H1 (cell line): Measurements from ENCODE around the gene ASPRV1.

Experiments used
- EGR1 ChIP-seq: IDR thresholded peaks from 2 replicates; pipeline ENCODE4 v1.6.1; 2011; ENCODE audit warnings: low read depth, low read length, borderline replicate concordance
- EZH2 ChIP-seq: fragments of 200-600 bp; sonication (generic); IDR thresholded peaks from 2 replicates; pipeline ENCODE4 v1.7.1; 2012; ENCODE audit warnings: low read depth, mild to moderate bottlenecking, moderate library complexity, low read length, inconsistent platforms; ENCODE audit not compliant: severe bottlenecking
- GABPA ChIP-seq: IDR thresholded peaks from 2 replicates; pipeline ENCODE4 v1.6.1; 2011; ENCODE audit warnings: mild to moderate bottlenecking, low read length, moderate library complexity, borderline replicate concordance; ENCODE audit not compliant: insufficient read depth
- GTF2F1 ChIP-seq: IDR thresholded peaks from 2 replicates; pipeline ENCODE4 v1.6.1; 2012; ENCODE audit warnings: low read depth, low read length, improper control_type of control experiment, borderline replicate concordance
- POLR2A ChIP-seq, 2 experiments: IDR thresholded peaks; 1 replicate in 1 of 2; 2 replicates in 1 of 2; pipeline ENCODE4 v1.6.1; 2011; ENCODE audit warnings: low read depth in 2 of 2, low read length in 2 of 2, mild to moderate bottlenecking in 2 of 2; ENCODE audit errors: control extremely low read depth in 1 of 2
- POLR2AphosphoS5 ChIP-seq: IDR thresholded peaks from 2 replicates; pipeline ENCODE4 v1.6.1; 2011; ENCODE audit warnings: low read depth, low read length
- RAD21 ChIP-seq, 2 experiments: IDR thresholded peaks in 1 of 2; conservative IDR thresholded peaks in 1 of 2; 2 replicates each; pipeline ENCODE4 v1.6.1; 2011; ENCODE audit warnings: low read depth in 2 of 2, low read length in 2 of 2, improper control_type of control experiment in 1 of 2, inconsistent platforms in 1 of 2, mild to moderate bottlenecking in 1 of 2, moderate library complexity in 1 of 2
- TAF1 ChIP-seq: IDR thresholded peaks from 2 replicates; pipeline ENCODE4 v1.6.1; 2011; ENCODE audit warnings: mild to moderate bottlenecking, low read depth, low read length
- TCF12 ChIP-seq: IDR thresholded peaks from 2 replicates; pipeline ENCODE4 v1.6.1; 2011; ENCODE audit warnings: low read depth, mild to moderate bottlenecking, low read length
- YY1 ChIP-seq: IDR thresholded peaks from 2 replicates; pipeline ENCODE4 v1.6.1; 2011; ENCODE audit warnings: low read depth, mild to moderate bottlenecking, low read length
- TF ChIP-seq, protein P1 (sequence below), 3 experiments: IDR thresholded peaks; 1 replicate in 2 of 3; 2 replicates in 1 of 3; pipeline versions ENCODE4 v1.5.1 to v1.6.1; 2011; ENCODE audit warnings: low read length in 3 of 3, mild to moderate bottlenecking in 3 of 3, inconsistent platforms in 2 of 3, low read depth in 1 of 3, moderate library complexity in 1 of 3; ENCODE audit not compliant: insufficient read depth in 1 of 3; ENCODE audit errors: control extremely low read depth in 1 of 3
- TF ChIP-seq, protein P2 (sequence below): IDR thresholded peaks from 2 replicates; pipeline ENCODE4 v1.6.1; 2012; ENCODE audit warnings: inconsistent platforms

DNA sequence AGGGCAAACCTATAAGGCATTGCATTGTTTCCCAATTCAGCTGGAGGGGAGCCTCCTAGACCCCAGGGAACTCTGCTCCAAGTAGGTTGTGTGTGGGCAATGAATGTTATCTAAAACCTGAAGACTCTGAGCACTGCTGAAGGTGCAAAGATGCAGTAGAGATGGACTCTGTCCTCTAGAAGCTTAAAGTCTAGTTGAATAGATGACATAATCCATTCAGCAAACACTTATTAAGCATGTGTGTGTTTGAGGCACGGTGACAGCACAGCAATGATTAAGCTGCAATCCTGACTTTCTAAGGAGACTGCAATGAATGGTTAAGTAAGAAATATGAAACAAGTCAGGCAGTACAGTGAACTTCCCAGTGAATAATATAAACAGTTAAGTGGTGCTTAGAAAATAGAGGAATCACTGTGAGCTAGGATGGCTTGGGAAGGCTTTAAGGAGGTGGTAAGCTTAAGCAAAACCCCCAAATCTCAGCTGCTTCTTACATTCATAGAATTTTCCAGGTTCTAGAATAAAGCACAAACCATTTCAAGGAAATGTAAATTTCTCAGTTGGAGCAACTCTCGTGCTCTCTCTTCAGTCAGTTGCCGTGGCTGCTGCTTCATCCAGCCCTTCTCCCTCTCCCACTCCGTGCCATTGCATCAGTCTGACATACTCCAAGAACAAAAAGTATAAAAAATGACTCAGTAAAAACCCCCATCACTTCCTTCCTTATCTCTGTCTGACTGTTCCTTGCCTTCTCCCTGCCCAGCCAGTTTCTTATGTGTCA is 27.4 kb downstream of the ASPRV1 start:
- no peak for TF ChIP-seq TAF1
- no peak for TF ChIP-seq POLR2A (IDR thresholded peaks at IDR 0.05; ENCODE audit: control extremely low read depth in 1 of 2, low read depth in 2 of 2, low read length in 2 of 2)
- TF ChIP-seq, protein P1, sequence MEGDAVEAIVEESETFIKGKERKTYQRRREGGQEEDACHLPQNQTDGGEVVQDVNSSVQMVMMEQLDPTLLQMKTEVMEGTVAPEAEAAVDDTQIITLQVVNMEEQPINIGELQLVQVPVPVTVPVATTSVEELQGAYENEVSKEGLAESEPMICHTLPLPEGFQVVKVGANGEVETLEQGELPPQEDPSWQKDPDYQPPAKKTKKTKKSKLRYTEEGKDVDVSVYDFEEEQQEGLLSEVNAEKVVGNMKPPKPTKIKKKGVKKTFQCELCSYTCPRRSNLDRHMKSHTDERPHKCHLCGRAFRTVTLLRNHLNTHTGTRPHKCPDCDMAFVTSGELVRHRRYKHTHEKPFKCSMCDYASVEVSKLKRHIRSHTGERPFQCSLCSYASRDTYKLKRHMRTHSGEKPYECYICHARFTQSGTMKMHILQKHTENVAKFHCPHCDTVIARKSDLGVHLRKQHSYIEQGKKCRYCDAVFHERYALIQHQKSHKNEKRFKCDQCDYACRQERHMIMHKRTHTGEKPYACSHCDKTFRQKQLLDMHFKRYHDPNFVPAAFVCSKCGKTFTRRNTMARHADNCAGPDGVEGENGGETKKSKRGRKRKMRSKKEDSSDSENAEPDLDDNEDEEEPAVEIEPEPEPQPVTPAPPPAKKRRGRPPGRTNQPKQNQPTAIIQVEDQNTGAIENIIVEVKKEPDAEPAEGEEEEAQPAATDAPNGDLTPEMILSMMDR (IDR thresholded peaks at IDR 0.05; ENCODE audit: control extremely low read depth in 1 of 3, insufficient read depth in 1 of 3, low read depth in 1 of 3, low read length in 3 of 3) = no peak
- no peak for TF ChIP-seq POLR2AphosphoS5
- TF ChIP-seq GTF2F1 = no peak
- TF ChIP-seq, protein P2, sequence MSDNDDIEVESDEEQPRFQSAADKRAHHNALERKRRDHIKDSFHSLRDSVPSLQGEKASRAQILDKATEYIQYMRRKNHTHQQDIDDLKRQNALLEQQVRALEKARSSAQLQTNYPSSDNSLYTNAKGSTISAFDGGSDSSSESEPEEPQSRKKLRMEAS = no peak
- no peak for TF ChIP-seq EGR1
- TF ChIP-seq YY1 = no peak
- no peak for TF ChIP-seq GABPA
- no peak for TF ChIP-seq RAD21 (IDR thresholded peaks at IDR 0.05 in 1 of 2, conservative IDR thresholded peaks at IDR 0.05 in 1 of 2; ENCODE audit: low read depth in 2 of 2, low read length in 2 of 2)
- TF ChIP-seq TCF12 = no peak
- TF ChIP-seq EZH2 = no peak
